ENCODE results near the gene PRDM11. TPM values are rescaled to one million over a fixed set of nuclear protein-coding genes. Genes with fewer than 3 reads are reported as not detected.

The PRDM11 gene
- total RNA-seq, 1 donor from 2014 or later = 36.5 TPM

DNA sequence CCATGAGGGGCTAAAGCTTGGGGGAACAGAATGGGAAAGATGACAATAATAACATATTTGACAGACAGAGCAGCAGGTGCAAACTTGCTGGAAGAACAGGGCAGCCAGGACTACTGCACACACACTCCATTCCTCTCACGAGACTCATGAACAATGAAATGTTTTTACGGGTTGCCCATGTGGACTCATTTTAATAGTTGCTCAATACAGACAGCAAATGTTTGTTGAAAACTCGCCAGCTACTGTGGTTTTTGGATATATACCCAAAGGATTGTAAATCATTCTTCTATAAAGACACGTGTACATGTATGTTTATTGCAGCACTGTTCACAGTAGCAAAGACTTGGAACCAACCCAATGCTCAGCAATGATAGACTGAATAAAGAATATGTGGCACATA lies 129.4 kb downstream of the PRDM11 start:
- H3K4me3 ChIP-seq = no peak overlapping the region
- intact Hi-C loops (cut with DNase I) = no loop called here
- H3K36me3 ChIP-seq = no peaks in the 10 kb centered on the region
- H3K4me1 ChIP-seq = no peaks in the 10 kb centered on the region
- no peaks in the 10 kb centered on the region for H3K27me3 ChIP-seq
- DNase-seq (ENCODE audit: low spot score in 2 of 2) = no peak
- no peaks in the 10 kb centered on the region for H3K9me3 ChIP-seq
- TF ChIP-seq, protein P1, sequence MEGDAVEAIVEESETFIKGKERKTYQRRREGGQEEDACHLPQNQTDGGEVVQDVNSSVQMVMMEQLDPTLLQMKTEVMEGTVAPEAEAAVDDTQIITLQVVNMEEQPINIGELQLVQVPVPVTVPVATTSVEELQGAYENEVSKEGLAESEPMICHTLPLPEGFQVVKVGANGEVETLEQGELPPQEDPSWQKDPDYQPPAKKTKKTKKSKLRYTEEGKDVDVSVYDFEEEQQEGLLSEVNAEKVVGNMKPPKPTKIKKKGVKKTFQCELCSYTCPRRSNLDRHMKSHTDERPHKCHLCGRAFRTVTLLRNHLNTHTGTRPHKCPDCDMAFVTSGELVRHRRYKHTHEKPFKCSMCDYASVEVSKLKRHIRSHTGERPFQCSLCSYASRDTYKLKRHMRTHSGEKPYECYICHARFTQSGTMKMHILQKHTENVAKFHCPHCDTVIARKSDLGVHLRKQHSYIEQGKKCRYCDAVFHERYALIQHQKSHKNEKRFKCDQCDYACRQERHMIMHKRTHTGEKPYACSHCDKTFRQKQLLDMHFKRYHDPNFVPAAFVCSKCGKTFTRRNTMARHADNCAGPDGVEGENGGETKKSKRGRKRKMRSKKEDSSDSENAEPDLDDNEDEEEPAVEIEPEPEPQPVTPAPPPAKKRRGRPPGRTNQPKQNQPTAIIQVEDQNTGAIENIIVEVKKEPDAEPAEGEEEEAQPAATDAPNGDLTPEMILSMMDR (IDR thresholded peaks at IDR 0.05) = no peak
- no peak overlapping the region for H3K27ac ChIP-seq

DNA sequence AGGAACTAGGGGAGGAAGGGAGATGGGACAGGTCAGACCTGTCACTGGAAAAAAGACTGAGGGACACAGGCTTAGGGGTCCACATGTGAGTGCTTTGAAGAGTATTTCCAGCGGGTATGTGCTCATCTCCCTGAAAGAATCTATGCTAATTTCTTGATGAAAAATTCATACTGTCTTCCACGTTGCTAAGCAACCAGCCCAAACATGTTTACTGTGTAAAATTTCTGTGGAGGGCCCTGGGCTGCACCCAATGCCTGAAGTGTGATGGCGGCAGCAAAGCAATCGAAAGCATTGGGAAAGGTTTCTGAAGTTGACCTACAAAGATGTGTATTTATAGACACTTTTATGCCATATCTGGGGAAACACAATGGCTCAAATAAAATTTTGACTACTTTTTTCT lies 132.3 kb downstream of the PRDM11 start:
- H3K36me3 ChIP-seq = no peaks in the 10 kb centered on the region
- TF ChIP-seq, protein P1 (IDR thresholded peaks at IDR 0.05) = no peak
- H3K9me3 ChIP-seq = no peaks in the 10 kb centered on the region
- H3K4me3 ChIP-seq = no peak overlapping the region
- no peak for DNase-seq (ENCODE audit: low spot score in 2 of 2)
- no peaks in the 10 kb centered on the region for H3K4me1 ChIP-seq
- no peaks in the 10 kb centered on the region for H3K27me3 ChIP-seq
- intact Hi-C loops (cut with DNase I) = no loop called here
- H3K27ac ChIP-seq = no peak overlapping the region

DNA sequence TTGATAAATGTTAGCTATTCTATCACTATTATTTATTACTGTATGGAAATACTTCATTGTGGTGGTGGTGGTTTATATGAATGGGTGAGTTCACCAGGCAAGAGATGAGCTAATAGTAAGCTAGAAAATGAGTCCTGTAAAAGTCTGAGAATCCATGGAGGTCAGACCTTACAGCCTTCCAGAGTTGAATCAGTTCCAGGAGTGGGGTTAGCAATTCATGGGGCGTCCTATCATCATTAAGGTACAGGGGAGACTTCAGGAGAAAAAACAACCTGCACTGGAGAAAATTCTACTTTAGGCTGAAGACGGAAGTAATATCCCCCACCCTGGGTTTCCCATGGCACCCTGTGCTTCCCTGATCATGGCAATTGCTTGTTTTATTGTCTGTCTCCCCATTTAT lies 133.2 kb downstream of the PRDM11 start:
- H3K4me3 ChIP-seq = no peak overlapping the region
- TF ChIP-seq, protein P1 (IDR thresholded peaks at IDR 0.05) = no peak
- H3K9me3 ChIP-seq = no peaks in the 10 kb centered on the region
- H3K27ac ChIP-seq = no peak overlapping the region
- intact Hi-C loops (cut with DNase I) = no loop called here
- H3K27me3 ChIP-seq = no peaks in the 10 kb centered on the region
- no peak for DNase-seq (ENCODE audit: low spot score in 2 of 2)
- no peaks in the 10 kb centered on the region for H3K4me1 ChIP-seq
- no peaks in the 10 kb centered on the region for H3K36me3 ChIP-seq

DNA sequence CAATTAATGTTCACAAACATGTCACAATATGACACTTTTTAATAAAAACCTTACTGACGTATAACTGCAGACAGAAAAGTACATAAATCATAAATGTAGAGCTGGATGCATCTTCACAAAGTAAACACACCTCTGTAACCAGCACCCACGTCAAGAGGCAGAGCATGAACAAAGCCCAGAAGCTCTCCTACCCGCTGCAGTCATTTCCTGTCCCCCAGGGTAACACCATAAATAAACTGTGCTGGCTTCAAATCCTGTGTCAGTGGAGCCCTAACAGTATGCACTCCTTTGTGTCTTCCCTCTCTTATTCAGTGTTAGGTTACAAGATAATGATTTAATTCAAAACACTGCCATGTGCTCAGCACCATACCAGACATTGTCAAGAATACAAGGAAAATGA lies 134.0 kb downstream of the PRDM11 start:
- Histone ChIP-seq H3K36me3 (no peaks in the 10 kb centered on the region), H3K9me3 (no peaks in the 10 kb centered on the region), H3K4me3 (no peak overlapping the region), H3K27me3 (peaks cover 4% of the 10 kb centered on the region), H3K4me1 (no peaks in the 10 kb centered on the region), H3K27ac (no peak overlapping the region)
- intact Hi-C loops (cut with DNase I) = no loop called here
- TF ChIP-seq, protein P1 (IDR thresholded peaks at IDR 0.05) = no peak
- no peak for DNase-seq (ENCODE audit: low spot score in 2 of 2)

DNA sequence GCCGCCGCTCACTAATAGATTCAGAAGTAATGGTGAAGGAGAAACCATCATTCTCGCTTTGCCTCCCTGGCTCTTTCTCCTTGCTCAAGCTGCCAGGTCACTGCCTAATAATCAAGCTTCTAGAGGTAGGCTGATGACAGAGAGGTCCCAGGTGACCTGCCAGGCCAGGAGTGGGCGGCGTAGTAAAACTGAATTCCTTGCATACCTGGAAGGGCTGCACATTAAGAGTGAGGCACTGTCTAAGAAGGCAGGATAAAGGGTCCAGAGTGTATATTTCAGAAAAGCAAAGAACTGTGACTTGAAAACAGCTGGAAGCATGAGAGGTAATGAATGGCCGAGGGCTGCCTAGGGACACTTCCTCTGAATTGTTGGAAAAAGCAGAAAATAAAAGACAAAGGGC lies 135.6 kb downstream of the PRDM11 start:
- intact Hi-C loops (cut with DNase I) = no loop called here
- no peak for DNase-seq (ENCODE audit: low spot score in 2 of 2)
- peaks cover 11% of the 10 kb centered on the region for H3K27me3 ChIP-seq
- H3K4me3 ChIP-seq = no peak overlapping the region
- H3K4me1 ChIP-seq = peaks cover 0 to 4% of the 10 kb centered on the region in 2 donors
- TF ChIP-seq, protein P1 (IDR thresholded peaks at IDR 0.05) = no peak
- H3K9me3 ChIP-seq = peaks cover 0 to under 1% of the 10 kb centered on the region in 2 donors
- no peaks in the 10 kb centered on the region for H3K36me3 ChIP-seq
- H3K27ac ChIP-seq = no peak overlapping the region

Other genes with a start within 250 kb of the PRDM11 start
- gene TP53I11, start 195.8 kb upstream of the PRDM11 start, total RNA-seq = 266 TPM
- not detected for gene SYT13, start 139.7 kb downstream of the PRDM11 start, total RNA-seq